Stimulated activated CD8-positive, alpha-beta memory T cell treated with anti-CD3 and anti-CD28 coated beads, Interleukin-4, amount 100 ng/mL, for 1 hour (primary cell): Measurements from ENCODE around the gene SNAP23.

ENCODE experiments used
- DNase-seq, 2 donors: peaks; one replicate each; pipeline ENCODE4 v3.0.0-alpha.2; 2020; ENCODE audit warnings: low read depth in 2 of 2, low spot score in 1 of 2

The SNAP23 gene

GRCh38 chr15:42494998-42495360, 455 bp upstream of the SNAP23 start:
- peak in 1 of 2 donors; percentile 11 for DNase-seq

GRCh38 chr15:42498212-42499068, 3.0 kb downstream of the SNAP23 start:
- no peak for DNase-seq

- DNase-seq, result no peak
Observed at GRCh38 chr15:42499858-42500609, 4.6 kb downstream of the SNAP23 start.

- no peak for DNase-seq
Observed at GRCh38 chr15:42502477-42502876, 7.0 kb downstream of the SNAP23 start.

GRCh38 chr15:42503825-42504224, 8.4 kb downstream of the SNAP23 start:
- no peak for DNase-seq

GRCh38 chr15:42504631-42505030, 9.2 kb downstream of the SNAP23 start:
- DNase-seq, result no peak

- DNase-seq, result no peak
Observed at GRCh38 chr15:42507514-42507913, 12.1 kb downstream of the SNAP23 start.

- no peak for DNase-seq
Observed at GRCh38 chr15:42508263-42508690, 12.8 kb downstream of the SNAP23 start.

- no peak for DNase-seq
Observed at GRCh38 chr15:42510258-42511006, 15.0 kb downstream of the SNAP23 start.

GRCh38 chr15:42511007-42511391, 15.6 kb downstream of the SNAP23 start:
- no peak for DNase-seq

GRCh38 chr15:42523331-42523730, 27.9 kb downstream of the SNAP23 start:
- DNase-seq, result no peak

GRCh38 chr15:42528970-42529369, 33.5 kb downstream of the SNAP23 start:
- no peak for DNase-seq

GRCh38 chr15:42533246-42533645, 37.8 kb downstream of the SNAP23 start:
- DNase-seq, result no peak

- DNase-seq, result no peak
Observed at GRCh38 chr15:42544853-42545629, 49.6 kb downstream of the SNAP23 start.

GRCh38 chr15:42547918-42548248, 52.4 kb downstream of the SNAP23 start:
- no peak for DNase-seq

- peak; percentile 80 to 81 for DNase-seq
Observed at GRCh38 chr15:42548249-42549031, 53.0 kb downstream of the SNAP23 start, which contains the start of the genes HAUS2 and LRRC57. TSS of gene HAUS2 (plus strand) at chr15:42548838. CDS start at chr15:42548873, 35 bp downstream. TSS of gene LRRC57 (minus strand) at chr15:42548793. CDS start at chr15:42548434, 359 bp downstream.

GRCh38 chr15:42549032-42549491, 53.6 kb downstream of the SNAP23 start:
- DNase-seq, result no peak

- no peak for DNase-seq
Observed at GRCh38 chr15:42549741-42550392, 54.4 kb downstream of the SNAP23 start.

- DNase-seq, result no peak
Observed at GRCh38 chr15:42553554-42553953, 58.1 kb downstream of the SNAP23 start.
